ACC112 (cell line): Measurements from ENCODE around the gene PEX7.
A peak's percentile ranks its signal among the peaks of the same experiment; 100 is the strongest.

Source experiments
- H2AFZ ChIP-seq: fragments of 200-600 bp; sonication (generic); one replicate; pipeline ENCODE4 v1.6.0; 2017; ENCODE audit warnings: antibody characterized with exemption, low read length; ENCODE audit not compliant: unreplicated experiment
- H3K27ac ChIP-seq: fragments of 200-600 bp; sonication (generic); 2 replicates; pipeline ENCODE4 v1.5.1; 2014; ENCODE audit warnings: low read depth, mild to moderate bottlenecking, antibody characterized with exemption, low read length, moderate library complexity
- H3K27me3 ChIP-seq: fragments of 200-600 bp; sonication (generic); 2 replicates; pipeline ENCODE4 v1.6.1; 2014; ENCODE audit warnings: mild to moderate bottlenecking, antibody characterized with exemption, low read length, moderate library complexity, mixed read lengths; ENCODE audit not compliant: insufficient read depth
- H3K36me3 ChIP-seq: fragments of 200-600 bp; sonication (generic); 2 replicates; pipeline ENCODE4 v1.6.1; 2016; ENCODE audit warnings: mild to moderate bottlenecking, antibody characterized with exemption, low read length, moderate library complexity, mixed read lengths; ENCODE audit not compliant: insufficient read depth
- H3K4me1 ChIP-seq: fragments of 200-600 bp; sonication (generic); one replicate; pipeline ENCODE4 v1.6.1; 2016; ENCODE audit warnings: low read length, mixed read lengths; ENCODE audit not compliant: insufficient read depth, unreplicated experiment, control insufficient read depth
- H3K4me3 ChIP-seq: fragments of 200-600 bp; sonication (generic); 2 replicates; pipeline ENCODE4 v1.5.1; 2014; ENCODE audit warnings: mild to moderate bottlenecking, low read depth, low read length
- H3K79me2 ChIP-seq: fragments of 200-600 bp; sonication (generic); one replicate; pipeline ENCODE4 v1.6.0; 2016; ENCODE audit warnings: low read length; ENCODE audit not compliant: control insufficient read depth, unreplicated experiment, insufficient read depth

PEX7 gene, protein sequence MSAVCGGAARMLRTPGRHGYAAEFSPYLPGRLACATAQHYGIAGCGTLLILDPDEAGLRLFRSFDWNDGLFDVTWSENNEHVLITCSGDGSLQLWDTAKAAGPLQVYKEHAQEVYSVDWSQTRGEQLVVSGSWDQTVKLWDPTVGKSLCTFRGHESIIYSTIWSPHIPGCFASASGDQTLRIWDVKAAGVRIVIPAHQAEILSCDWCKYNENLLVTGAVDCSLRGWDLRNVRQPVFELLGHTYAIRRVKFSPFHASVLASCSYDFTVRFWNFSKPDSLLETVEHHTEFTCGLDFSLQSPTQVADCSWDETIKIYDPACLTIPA

DNA sequence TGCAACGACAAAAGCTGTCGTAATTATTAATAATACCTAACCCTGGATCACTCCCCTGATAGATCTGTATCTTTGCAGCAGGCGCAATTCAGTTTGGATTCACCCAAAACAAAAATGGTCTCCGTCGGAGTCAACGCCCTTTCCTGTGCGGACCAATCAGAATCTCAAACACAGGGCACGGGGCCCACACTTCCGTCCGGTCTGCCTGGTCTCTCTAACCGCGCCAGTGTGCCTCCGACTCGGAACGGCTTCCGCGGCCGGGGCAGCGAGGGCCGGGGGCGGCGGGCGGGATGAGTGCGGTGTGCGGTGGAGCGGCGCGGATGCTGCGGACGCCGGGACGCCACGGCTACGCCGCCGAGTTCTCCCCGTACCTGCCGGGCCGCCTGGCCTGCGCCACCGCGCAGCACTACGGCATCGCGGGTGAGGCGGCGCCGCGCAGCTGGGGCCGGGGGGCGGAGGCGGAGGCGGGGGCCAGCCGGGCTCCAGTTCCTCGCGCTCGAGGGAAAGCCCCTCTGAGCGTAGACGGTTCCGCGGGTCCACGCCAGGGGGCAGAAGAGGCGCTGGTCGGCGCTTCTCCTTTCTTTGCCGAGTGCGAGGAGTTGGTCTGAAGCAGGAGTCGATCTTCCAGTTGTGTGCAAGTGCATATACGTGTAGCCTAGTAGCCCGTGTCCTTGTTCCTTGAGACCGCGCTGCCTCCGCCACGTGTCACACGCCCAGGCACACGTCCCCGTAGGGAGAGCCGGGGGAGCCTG is at the start of gene PEX7:
Gene PEX7 (plus strand): TSS at position 217 of the 752 bp plus-strand sequence. CDS start 74 bp downstream, at position 291.
- H3K36me3 ChIP-seq: no peaks in the 10 kb centered on the region
- peaks cover 4% of the 10 kb centered on the region for H3K4me1 ChIP-seq
- H3K4me3 ChIP-seq: peak within 1 kb of the TSS; percentile 80
- peak within 1 kb of the TSS; percentile 68 for H3K27ac ChIP-seq
- peak within 1 kb of the TSS; percentile 73 for H2AFZ ChIP-seq
- no peaks in the 10 kb centered on the region for H3K27me3 ChIP-seq
- no peaks in the 10 kb centered on the region for H3K79me2 ChIP-seq

GRCh38 chr6:136772685-136773472 is 49.5 kb upstream of the PEX7 start:
- H3K79me2 ChIP-seq: peaks cover 28% of the 10 kb centered on the region
- no peaks in the 10 kb centered on the region for H3K27me3 ChIP-seq
- peaks cover 23% of the 10 kb centered on the region for H3K4me1 ChIP-seq
- H3K4me3 ChIP-seq: no peak overlapping the region
- no peak overlapping the region for H2AFZ ChIP-seq
- no peaks in the 10 kb centered on the region for H3K36me3 ChIP-seq
- no peak overlapping the region for H3K27ac ChIP-seq

DNA sequence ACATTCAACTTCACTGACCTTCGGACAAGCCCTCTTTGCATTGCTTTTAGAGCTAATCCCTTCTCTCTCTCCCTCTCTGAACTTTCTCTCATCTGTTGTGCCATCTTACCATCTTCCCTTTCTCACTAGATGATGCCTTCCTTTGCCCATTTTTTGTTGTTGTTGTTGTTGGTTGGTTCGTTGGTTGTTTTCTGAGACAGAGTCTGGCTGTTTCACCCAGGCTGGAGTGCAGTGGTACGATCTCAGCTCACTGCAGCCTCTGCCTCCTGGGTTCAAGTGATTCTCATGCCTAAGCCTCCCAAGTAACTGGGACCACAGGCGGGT is 49.0 kb upstream of the PEX7 start:
- Histone ChIP-seq H3K36me3 (no peaks in the 10 kb centered on the region), H3K4me3 (no peak overlapping the region), H3K4me1 (peaks cover 21% of the 10 kb centered on the region), H2AFZ (no peak overlapping the region), H3K27me3 (no peaks in the 10 kb centered on the region), H3K79me2 (peaks cover 28% of the 10 kb centered on the region), H3K27ac (no peak overlapping the region)

- Histone ChIP-seq H3K4me1 (peaks cover 21% of the 10 kb centered on the region), H3K27ac (peak overlapping the region; percentile 82), H3K4me3 (0 out of 2 replicates have a peak overlapping the region, but pooled peaks have one; percentile 31), H2AFZ (no peak overlapping the region), H3K27me3 (no peaks in the 10 kb centered on the region), H3K79me2 (peaks cover 28% of the 10 kb centered on the region), H3K36me3 (no peaks in the 10 kb centered on the region)
These were observed 48.0 kb upstream of the PEX7 start for GRCh38 chr6:136774228-136775041.

- Histone ChIP-seq H3K4me1 (peaks cover 21% of the 10 kb centered on the region), H3K36me3 (no peaks in the 10 kb centered on the region), H3K27ac (peak overlapping the region; percentile 82), H3K4me3 (no peak overlapping the region), H3K79me2 (peaks cover 32% of the 10 kb centered on the region), H2AFZ (no peak overlapping the region), H3K27me3 (no peaks in the 10 kb centered on the region)
These were observed 47.3 kb upstream of the PEX7 start for GRCh38 chr6:136775081-136775480.

DNA sequence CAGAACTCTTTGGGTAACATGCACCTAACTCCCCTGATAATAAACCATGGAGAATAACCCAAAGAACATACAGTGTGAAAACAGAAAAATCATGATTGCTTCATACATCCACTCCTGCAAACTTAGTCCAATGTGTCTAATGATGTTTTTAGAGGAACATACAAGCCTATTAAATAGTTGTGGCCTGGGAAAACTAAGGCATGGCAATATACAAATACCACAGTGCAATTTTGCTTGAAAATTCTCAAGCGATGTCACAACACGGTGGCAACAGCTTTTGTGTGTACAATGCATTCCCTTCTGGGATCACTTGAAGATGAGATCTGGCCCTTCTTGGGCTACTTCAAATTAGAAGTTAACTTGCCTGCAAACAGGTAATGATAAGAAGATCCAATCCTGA is 46.8 kb upstream of the PEX7 start:
- Histone ChIP-seq H3K36me3 (no peaks in the 10 kb centered on the region), H2AFZ (no peak overlapping the region), H3K27me3 (no peaks in the 10 kb centered on the region), H3K27ac (peak overlapping the region; percentile 82; the same call in 1 of the 2 replicates), H3K79me2 (peaks cover 32% of the 10 kb centered on the region), H3K4me3 (no peak overlapping the region), H3K4me1 (peaks cover 21% of the 10 kb centered on the region)

DNA sequence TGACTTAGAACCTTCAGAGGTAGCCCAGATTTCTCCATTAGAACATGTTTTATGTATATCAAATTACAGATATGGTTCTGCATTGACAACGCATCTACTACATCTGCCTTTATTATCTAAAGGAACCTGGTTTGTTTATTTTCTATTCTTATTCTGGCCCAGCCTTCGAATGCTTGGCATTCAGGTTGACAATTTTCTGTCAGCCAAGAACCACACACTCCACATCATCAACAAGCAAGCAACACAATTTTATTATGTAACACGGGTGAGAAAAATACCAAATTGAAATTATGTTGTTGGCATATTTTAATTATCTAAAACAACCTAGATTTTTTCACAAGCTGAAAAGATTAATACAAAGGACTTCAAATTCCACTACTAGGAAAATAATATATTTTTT is 44.7 kb upstream of the PEX7 start:
- Histone ChIP-seq H3K27ac (no peak overlapping the region), H2AFZ (no peak overlapping the region), H3K27me3 (no peaks in the 10 kb centered on the region), H3K4me1 (peaks cover 31% of the 10 kb centered on the region), H3K79me2 (peaks cover 39% of the 10 kb centered on the region), H3K36me3 (no peaks in the 10 kb centered on the region), H3K4me3 (no peak overlapping the region)

GRCh38 chr6:136779682-136780081 is 42.7 kb upstream of the PEX7 start:
- Histone ChIP-seq H3K4me1 (peaks cover 31% of the 10 kb centered on the region), H3K79me2 (peaks cover 34% of the 10 kb centered on the region), H3K36me3 (no peaks in the 10 kb centered on the region), H3K27ac (no peak overlapping the region), H2AFZ (no peak overlapping the region), H3K4me3 (no peak overlapping the region), H3K27me3 (no peaks in the 10 kb centered on the region)

DNA sequence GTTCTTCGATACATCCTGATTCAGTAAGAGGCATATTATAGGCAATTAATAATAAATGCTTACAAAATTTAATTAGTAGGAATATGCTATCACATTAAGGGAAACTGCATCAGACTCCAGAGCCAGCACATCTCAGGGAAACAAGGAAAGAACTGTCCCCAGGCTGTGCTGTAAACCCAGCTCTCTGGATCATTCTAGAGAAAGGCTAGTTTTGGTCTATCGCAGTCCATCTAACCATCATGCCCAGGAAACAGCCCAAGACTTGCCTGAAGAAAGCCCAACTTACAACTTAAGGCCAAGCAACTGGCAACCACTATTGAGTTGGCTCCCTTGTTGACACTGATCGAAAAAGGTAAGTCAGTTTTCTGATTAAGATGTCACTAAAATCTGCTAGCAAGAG is 41.4 kb upstream of the PEX7 start:
- H3K4me3 ChIP-seq: no peak overlapping the region
- H3K4me1 ChIP-seq: peaks cover 27% of the 10 kb centered on the region
- no peak overlapping the region for H2AFZ ChIP-seq
- no peaks in the 10 kb centered on the region for H3K27me3 ChIP-seq
- H3K36me3 ChIP-seq: no peaks in the 10 kb centered on the region
- peaks cover 46% of the 10 kb centered on the region for H3K79me2 ChIP-seq
- H3K27ac ChIP-seq: no peak overlapping the region
